NCI-H2171 (cell line): ENCODE measurements around the gene INPP4A.

ENCODE experiments used
- DNase-seq: peaks from one replicate; lab custom pipeline; 2025; lab: John Stamatoyannopoulos, UW

The INPP4A gene

GRCh38 chr2:98476192-98476868, 31.7 kb downstream of the INPP4A start:
- DNase-seq: peak; percentile 50

DNA sequence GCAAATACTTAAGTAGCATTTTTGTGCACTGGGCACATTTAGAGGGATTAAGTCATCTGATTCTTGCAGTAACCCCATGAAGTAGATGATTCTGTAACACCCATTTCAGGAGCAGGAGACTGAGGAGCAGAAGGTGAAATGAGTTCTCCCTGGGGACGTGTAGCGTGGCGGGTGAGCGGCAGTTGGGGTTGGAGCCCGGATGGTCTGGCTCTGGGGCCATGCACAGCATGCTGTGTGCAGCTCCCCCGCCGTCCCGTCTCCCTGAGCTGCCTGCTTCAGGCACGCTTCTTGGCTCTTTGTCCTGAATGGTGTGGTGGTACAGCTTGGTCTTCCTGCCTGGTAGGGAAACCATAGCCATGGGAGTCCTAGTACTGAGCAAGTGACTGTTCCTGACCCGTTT, 32.4 kb downstream of the INPP4A start:
- no peak for DNase-seq

GRCh38 chr2:98477506-98477905, 32.8 kb downstream of the INPP4A start:
- DNase-seq: no peak

DNA sequence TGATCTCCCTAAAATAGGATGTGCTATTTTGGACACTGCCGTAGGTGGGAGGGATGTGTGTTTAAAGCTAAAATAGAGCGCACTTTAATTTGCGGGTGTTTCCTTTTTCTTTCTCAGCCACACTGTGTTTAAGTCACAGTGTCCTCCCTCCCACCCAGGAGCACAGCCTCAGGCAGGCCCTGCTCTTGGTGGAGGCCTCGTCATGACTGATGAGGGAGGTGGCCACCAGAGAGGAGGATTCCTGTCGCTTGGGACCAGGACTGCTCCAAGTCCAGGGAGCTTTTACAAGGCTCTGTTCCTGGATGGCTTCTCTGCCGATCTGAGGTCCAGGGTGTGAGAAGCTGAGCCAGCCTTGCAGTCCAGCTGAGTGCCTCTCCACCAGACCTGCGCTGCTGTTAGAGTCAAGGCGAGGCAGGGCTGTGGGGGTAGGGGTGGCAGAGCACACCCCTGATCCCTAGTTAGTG, 33.5 kb downstream of the INPP4A start:
- DNase-seq: no peak

- DNase-seq: no peak
Observed at GRCh38 chr2:98478907-98479306, 34.2 kb downstream of the INPP4A start.

GRCh38 chr2:98479371-98479770, 34.7 kb downstream of the INPP4A start:
- no peak for DNase-seq

- DNase-seq: peak; percentile 96
Observed at GRCh38 chr2:98479959-98480524, 35.4 kb downstream of the INPP4A start.

DNA sequence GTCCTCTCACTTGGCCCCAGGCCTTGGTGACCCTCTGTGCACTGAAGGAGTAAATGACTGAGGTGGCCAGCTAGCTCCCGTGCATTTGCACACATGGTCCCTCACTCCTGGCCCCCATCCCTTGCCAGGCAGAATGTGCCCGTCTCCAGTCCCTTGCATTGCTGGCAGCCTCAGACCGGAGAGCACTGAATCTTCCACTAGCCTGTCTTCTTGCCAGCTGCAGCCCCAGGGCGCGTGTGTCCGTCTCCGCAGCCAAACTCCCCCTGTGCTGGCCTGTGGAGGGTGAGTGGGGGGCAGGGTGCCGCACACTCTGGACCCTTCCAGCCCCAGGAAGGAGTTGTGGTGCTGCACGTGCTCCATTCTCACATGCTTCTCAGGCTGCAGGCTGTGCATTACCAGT, 35.9 kb downstream of the INPP4A start:
- DNase-seq: no peak

DNA sequence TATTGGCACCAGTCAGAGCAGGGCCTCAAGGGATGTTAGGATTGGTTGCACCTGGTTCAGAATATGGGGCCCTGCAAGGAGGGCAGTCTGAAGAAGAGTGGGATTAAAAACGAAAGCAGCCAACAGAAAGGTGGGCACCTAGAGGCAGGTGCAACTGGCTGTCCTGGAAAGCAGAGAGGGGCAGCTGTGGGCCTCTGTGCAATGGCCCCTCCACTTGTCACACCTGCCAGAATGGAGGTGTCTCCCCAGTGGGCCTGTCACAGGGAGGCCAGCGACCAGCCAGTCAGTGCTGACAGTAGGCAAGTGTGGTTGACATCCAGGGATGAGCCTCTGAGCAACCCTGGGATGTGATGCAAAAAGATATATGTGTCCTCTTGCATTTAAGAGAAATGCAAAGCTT, 37.7 kb downstream of the INPP4A start:
- no peak for DNase-seq

- DNase-seq: no peak
Observed at GRCh38 chr2:98483257-98483861, 38.7 kb downstream of the INPP4A start.

DNA sequence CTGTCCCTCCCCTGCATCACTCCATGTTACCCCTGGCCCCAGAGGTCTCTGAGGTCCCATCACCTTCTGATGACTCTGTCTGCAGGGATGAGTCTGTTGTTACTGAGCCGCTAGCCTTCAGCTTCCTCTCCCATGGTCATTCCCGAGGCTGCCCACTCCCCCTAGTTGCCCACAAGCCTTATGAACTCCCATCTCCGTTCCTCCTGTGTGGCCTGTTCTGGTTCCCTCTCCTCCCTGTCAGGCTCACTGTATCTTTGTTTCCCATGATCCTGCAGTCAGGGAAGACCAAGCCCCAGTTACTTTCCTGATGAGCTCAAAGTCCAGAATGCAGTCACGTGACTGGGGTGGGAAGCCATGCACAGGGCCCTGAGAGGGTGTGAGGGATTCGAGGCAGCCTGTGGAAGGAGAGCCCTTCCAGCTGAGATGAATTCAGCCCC, 39.5 kb downstream of the INPP4A start:
- DNase-seq: no peak

DNA sequence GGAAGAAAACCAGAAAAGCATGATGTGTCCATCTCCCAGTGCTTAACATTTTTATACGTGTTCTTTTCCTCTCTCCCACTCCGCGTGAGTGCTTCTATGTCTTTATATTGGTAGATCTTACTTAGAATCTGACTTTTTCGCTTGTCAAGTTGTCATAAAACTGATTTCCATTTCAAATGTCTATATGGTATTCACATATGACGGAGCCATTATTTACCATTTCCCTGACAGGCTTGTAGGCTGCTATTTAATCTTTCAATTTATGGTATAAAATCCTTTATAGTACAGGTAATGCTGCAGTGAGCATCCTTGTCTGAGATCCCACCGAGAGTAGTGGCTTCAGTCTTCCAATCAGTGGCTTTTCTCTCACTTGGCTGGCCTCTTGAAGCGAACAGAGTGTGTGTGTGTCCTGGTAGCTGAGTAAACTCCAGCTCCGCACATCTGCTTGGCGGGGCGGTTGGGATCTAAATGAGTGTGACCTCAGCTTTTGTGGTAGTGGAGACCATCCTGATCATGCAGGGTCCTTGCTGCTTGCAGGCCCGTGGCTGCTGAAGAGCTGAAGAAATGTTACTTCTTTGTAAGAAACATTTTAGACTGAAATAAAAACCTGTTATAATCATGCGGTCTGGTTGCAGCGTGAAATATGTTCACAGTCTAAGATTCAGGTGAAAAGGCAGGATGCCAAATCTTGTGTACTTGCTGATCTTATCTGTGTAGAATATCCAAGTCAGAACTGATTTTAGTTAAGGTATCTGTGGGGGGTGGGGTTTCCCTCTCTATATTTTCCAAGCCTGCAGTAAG, 40.2 kb downstream of the INPP4A start:
- DNase-seq: no peak

GRCh38 chr2:98485453-98485755, 40.7 kb downstream of the INPP4A start:
- DNase-seq: no peak

- no peak for DNase-seq
Observed at GRCh38 chr2:98486374-98486981, 41.8 kb downstream of the INPP4A start.

- DNase-seq: no peak
Observed at GRCh38 chr2:98487101-98487805, 42.6 kb downstream of the INPP4A start.

DNA sequence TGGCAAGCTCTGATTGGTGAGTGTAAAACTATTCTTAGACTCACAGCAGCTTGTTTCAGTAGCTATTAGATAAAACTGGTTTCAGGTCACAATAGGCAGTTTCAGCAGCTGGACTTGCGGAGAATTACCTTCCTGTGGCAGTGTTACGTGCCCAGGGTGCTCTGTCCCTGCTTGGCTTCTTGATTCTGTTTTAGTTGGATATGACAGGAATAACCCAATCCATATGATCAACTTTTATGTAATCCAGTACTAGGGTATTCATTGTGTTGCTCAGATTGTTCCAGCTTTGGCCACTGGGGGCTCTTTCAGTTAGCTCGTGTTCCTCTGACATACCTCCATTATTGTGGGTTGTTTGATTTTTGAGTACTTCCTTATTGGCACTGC, 43.1 kb downstream of the INPP4A start:
- DNase-seq: no peak

DNA sequence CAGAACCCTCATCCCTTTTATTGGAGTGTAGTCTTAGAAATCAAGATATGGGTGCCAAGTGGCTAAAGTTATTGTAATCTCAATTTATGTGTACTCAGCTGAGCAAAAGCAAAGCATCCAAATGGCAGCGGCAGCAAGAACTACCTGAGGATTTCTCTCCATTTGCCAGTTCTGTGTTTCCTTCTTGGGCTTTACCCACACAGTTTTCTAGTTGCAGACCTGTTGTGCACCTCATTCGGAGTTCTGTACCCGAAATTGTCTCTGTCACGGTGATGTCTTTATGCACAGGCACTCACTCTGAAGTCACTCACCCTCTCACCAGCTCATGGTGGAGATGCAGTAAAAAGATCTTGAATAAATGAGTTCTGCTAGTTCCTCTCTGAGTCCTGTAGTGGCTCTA, 43.6 kb downstream of the INPP4A start:
- no peak for DNase-seq

GRCh38 chr2:98489486-98489885, 44.8 kb downstream of the INPP4A start:
- DNase-seq: no peak

DNA sequence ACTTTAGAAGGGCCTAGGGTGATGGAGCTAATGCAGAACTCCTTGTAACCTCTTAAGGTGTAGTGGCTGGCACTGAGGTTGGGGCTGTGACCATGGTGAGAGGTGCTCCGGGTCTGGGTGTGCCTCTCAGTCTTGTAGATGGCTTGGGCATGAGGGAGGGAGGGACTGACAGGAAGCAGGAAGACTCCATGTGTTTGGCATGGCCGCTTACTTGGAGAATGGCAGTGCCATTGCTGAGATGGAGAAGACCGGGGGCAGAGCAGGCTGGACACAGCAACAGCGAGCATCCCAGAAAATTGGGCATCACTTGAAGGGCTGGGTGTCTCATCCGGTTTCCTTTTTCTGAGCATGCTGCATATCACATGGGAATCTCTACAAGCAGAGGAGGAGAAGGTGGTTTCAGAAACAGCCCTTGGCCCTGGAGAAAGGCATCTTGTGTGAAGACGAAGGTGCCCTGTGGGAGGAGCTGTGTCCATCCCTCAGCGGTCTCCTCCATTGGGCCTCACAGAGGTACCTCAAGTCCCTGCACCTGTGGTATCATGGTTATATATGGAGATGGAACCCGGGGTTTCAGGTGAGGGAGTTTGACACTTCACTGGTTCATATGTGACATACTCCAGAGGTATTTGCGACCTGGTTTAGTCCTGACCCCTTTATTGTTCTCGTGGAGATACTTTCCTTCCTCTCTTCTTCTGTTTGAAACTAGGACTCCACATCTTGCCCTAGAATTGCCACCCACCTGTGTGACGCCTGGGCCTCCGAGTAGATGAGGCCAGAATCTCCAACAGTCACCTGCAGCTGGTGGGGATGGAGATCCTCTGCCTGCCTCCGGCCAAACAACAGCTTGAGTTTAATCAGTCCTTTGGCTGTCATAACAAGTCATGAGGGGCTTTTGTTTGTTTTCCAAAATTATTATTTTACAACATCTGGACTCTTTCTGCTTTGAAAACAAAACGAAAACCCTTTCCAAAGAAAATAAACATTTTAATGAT, 45.6 kb downstream of the INPP4A start:
- no peak for DNase-seq

- DNase-seq: no peak
Observed at GRCh38 chr2:98492441-98492840, 47.8 kb downstream of the INPP4A start.

GRCh38 chr2:98494699-98495098, 50.0 kb downstream of the INPP4A start:
- no peak for DNase-seq
